ENCODE data around the gene UBE2I. TPM values are rescaled to one million over a fixed set of nuclear protein-coding genes. Genes with fewer than 3 reads are reported as not detected.

Gene UBE2I
- total and polyA plus RNA-seq, 9 donors: 30.0 to 114 (median 106) TPM

DNA sequence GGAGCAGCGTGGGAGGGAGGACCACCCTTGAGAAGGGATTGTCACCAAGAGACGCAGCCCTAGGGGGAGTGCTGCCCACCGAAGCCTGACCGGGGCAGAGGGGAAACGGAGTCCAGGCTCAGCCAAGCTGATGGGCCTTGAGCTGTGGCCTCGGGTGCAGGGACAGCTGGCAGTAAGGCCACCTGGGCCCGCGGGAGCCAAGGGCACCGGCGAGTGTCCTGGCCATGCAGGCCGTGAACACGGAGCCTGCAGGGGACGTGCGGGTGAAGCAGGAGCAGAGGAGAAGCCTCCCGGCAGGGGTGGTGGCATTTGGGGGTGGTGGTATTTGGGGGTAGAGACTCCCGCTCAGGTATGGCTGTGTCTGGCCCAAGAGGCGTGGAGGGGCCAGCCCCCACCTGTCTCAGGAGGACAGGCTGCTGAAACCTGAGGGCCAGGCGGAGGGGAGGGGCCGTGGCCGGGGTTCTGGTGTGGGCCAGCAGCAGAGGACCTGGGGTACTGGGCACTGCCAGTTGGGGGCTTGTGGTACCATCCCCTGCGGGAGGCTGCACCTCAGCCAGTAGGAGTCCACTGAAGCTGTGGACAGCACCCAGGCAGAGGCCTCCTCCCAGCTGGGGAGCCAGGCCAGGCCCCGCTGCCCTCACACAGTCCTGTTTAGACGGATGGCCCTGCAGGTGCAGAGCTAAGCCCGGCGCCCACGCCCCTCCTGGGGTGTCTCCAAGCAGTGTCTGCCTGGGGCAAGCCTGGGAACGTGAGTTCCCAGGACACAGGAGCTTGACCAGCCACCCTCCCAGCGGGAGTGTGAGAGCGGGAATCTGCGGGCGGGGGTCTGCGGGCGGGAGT, 46.8 kb downstream of the UBE2I start:
- peaks cover 8% of the 10 kb centered on the region for H3K4me1 ChIP-seq (ENCODE audit: control insufficient read depth, insufficient read depth, low read length)
- no peaks in the 10 kb centered on the region for H3K27me3 ChIP-seq (ENCODE audit: control insufficient read depth, insufficient read depth, low read length)
- no peak overlapping the region for H3K4me3 ChIP-seq (ENCODE audit: low read length)
- H3K36me3 ChIP-seq (ENCODE audit: control insufficient read depth, insufficient read depth, low read length): peaks cover 9% of the 10 kb centered on the region
- WGBS (ENCODE audit: insufficient coverage): 78% methylated on average over 26 of the region's 33 CpGs
- no peaks in the 10 kb centered on the region for H3K9me3 ChIP-seq (replicated peaks; ENCODE audit: control insufficient read depth, low read depth, low read length)
- H3K27ac ChIP-seq (ENCODE audit: low read length): no peak overlapping the region
- no peak for DNase-seq

GRCh38 chr16:1357906-1358566, 48.6 kb downstream of the UBE2I start:
- no peak overlapping the region for H3K27ac ChIP-seq (ENCODE audit: low read length)

GRCh38 chr16:1361685-1362360, 52.4 kb downstream of the UBE2I start:
- H3K9me3 ChIP-seq (replicated peaks; ENCODE audit: control insufficient read depth, low read depth, low read length): no peaks in the 10 kb centered on the region
- no peak overlapping the region for H3K4me3 ChIP-seq (ENCODE audit: low read length)
- H3K4me1 ChIP-seq (ENCODE audit: control insufficient read depth, insufficient read depth, low read length): no peaks in the 10 kb centered on the region
- no peak overlapping the region for H3K27ac ChIP-seq (ENCODE audit: low read length)
- WGBS (ENCODE audit: insufficient coverage): 92% methylated on average over 41 of the region's 43 CpGs
- no peaks in the 10 kb centered on the region for H3K27me3 ChIP-seq (ENCODE audit: control insufficient read depth, insufficient read depth, low read length)
- H3K36me3 ChIP-seq (ENCODE audit: control insufficient read depth, insufficient read depth, low read length): peaks cover 49% of the 10 kb centered on the region
- DNase-seq: no peak

More at GRCh38 chr16:1357906-1358566, 48.6 kb downstream of the UBE2I start:
- peaks cover 26% of the 10 kb centered on the region for H3K36me3 ChIP-seq (ENCODE audit: control insufficient read depth, insufficient read depth, low read length)
- no peaks in the 10 kb centered on the region for H3K27me3 ChIP-seq (ENCODE audit: control insufficient read depth, insufficient read depth, low read length)
- no peaks in the 10 kb centered on the region for H3K9me3 ChIP-seq (replicated peaks; ENCODE audit: control insufficient read depth, low read depth, low read length)
- DNase-seq: no peak
- H3K4me1 ChIP-seq (ENCODE audit: control insufficient read depth, insufficient read depth, low read length): peaks cover 2% of the 10 kb centered on the region
- H3K4me3 ChIP-seq (ENCODE audit: low read length): no peak overlapping the region
- 85% methylated on average over 15 of the region's 19 CpGs for WGBS (ENCODE audit: insufficient coverage)

DNA sequence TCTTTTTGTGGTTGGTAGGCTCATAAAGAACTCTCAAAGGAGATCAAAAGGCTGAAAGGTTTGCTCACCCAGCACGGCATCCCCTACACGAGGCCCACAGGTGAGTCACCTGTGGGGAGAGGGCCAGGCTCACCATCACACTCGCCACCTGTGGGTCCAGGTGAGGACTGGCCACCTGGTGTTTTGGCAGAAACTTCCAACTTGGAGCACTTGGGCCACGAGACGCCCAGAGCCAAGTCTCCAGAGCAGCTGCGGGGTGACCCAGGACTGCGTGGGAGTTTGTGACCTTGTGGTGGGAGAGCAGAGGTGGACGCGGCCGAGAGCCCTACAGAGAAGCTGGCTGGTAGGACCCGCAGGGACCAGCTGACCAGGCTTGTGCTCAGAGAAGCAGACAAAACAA, 53.4 kb downstream of the UBE2I start:
- no peaks in the 10 kb centered on the region for H3K9me3 ChIP-seq (replicated peaks; ENCODE audit: control insufficient read depth, low read depth, low read length)
- H3K4me1 ChIP-seq (ENCODE audit: control insufficient read depth, insufficient read depth, low read length): no peaks in the 10 kb centered on the region
- no peak overlapping the region for H3K4me3 ChIP-seq (ENCODE audit: low read length)
- WGBS (ENCODE audit: insufficient coverage): 92% methylated on average over 7 of the region's 11 CpGs
- peaks cover 55% of the 10 kb centered on the region for H3K36me3 ChIP-seq (ENCODE audit: control insufficient read depth, insufficient read depth, low read length)
- no peak overlapping the region for H3K27ac ChIP-seq (ENCODE audit: low read length)
- no peak for DNase-seq
- no peaks in the 10 kb centered on the region for H3K27me3 ChIP-seq (ENCODE audit: control insufficient read depth, insufficient read depth, low read length)

DNA sequence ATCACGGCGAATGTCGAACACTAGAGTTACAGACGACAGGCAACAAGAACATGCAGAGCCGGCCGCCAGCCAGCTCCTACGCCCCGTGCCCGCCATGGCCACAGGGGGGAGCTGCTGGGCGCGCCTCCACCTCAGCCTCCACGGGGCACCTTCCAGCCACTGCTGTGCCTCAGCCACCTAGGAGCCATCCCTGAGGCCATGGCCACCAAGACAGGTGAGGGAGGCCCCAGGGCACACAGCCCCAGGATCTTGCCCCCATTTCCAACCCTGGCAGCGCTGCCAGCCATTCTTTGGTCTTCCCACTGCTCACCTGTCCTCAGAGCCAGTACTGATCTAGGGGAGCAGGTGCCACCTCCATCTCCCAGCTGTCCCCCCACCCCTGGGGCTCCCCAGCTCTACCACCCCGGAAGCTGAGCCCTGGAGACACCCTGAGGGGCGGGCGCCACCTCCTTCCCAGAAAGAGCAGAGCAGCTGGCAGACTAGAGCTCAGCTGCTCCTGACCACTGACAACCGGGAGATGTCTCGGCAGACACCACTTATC, 54.1 kb downstream of the UBE2I start:
- no peaks in the 10 kb centered on the region for H3K27me3 ChIP-seq (ENCODE audit: control insufficient read depth, insufficient read depth, low read length)
- no peaks in the 10 kb centered on the region for H3K4me1 ChIP-seq (ENCODE audit: control insufficient read depth, insufficient read depth, low read length)
- DNase-seq: no peak
- peaks cover 58% of the 10 kb centered on the region for H3K36me3 ChIP-seq (ENCODE audit: control insufficient read depth, insufficient read depth, low read length)
- no peak overlapping the region for H3K27ac ChIP-seq (ENCODE audit: low read length)
- no peaks in the 10 kb centered on the region for H3K9me3 ChIP-seq (replicated peaks; ENCODE audit: control insufficient read depth, low read depth, low read length)
- H3K4me3 ChIP-seq (ENCODE audit: low read length): no peak overlapping the region
- 45% methylated on average over 16 of the region's 18 CpGs for WGBS (ENCODE audit: insufficient coverage)

GRCh38 chr16:1364510-1364909, 55.1 kb downstream of the UBE2I start:
- no peaks in the 10 kb centered on the region for H3K9me3 ChIP-seq (replicated peaks; ENCODE audit: control insufficient read depth, low read depth, low read length)
- DNase-seq: no peak
- H3K4me1 ChIP-seq (ENCODE audit: control insufficient read depth, insufficient read depth, low read length): no peaks in the 10 kb centered on the region
- no peak overlapping the region for H3K27ac ChIP-seq (ENCODE audit: low read length)
- H3K36me3 ChIP-seq (ENCODE audit: control insufficient read depth, insufficient read depth, low read length): peaks cover 58% of the 10 kb centered on the region
- no peaks in the 10 kb centered on the region for H3K27me3 ChIP-seq (ENCODE audit: control insufficient read depth, insufficient read depth, low read length)
- 87% methylated on average over 22 of the region's 22 CpGs for WGBS (ENCODE audit: insufficient coverage)
- H3K4me3 ChIP-seq (ENCODE audit: low read length): no peak overlapping the region

DNA sequence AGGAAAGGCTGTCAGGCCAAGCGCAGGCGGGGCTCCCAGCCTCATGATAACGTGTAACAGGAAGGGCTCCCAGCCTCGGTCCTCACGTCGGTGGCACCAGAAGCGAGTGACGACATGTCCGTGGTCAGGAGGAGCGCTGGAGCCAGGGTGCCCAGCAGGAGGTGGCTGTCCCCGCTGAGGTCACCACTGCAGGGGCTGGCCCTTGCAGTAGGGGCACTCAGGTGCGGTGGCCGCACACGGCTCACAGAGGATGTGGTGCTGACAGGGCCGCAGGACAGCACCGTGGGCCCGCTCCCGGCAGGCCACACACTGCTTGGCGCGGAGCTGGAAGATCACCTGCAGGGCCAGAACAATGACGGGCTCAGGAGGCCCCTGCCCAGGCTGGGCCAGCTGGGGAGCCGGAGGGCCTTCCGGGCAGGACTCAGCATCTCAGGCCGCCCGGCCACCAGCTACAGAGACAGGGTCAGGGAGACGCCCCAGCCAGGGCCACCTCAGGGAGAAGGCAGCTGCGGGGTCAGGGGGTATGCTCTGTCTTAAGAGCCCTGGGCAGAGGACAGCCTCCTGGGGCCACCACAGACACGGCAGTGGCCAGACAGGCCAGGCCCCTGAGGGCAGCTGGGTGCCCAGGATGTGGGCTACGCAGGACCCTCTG, 56.8 kb downstream of the UBE2I start:
- Histone ChIP-seq H3K4me3 (ENCODE audit: low read length) (no peak overlapping the region), H3K27me3 (ENCODE audit: control insufficient read depth, insufficient read depth, low read length) (no peaks in the 10 kb centered on the region), H3K36me3 (ENCODE audit: control insufficient read depth, insufficient read depth, low read length) (peaks cover 60% of the 10 kb centered on the region), H3K4me1 (ENCODE audit: control insufficient read depth, insufficient read depth, low read length) (no peaks in the 10 kb centered on the region), H3K9me3 (replicated peaks; ENCODE audit: control insufficient read depth, low read depth, low read length) (no peaks in the 10 kb centered on the region), H3K27ac (ENCODE audit: low read length) (no peak overlapping the region)
- DNase-seq: no peak
- WGBS (ENCODE audit: insufficient coverage): 88% methylated on average over 29 of the region's 29 CpGs

DNA sequence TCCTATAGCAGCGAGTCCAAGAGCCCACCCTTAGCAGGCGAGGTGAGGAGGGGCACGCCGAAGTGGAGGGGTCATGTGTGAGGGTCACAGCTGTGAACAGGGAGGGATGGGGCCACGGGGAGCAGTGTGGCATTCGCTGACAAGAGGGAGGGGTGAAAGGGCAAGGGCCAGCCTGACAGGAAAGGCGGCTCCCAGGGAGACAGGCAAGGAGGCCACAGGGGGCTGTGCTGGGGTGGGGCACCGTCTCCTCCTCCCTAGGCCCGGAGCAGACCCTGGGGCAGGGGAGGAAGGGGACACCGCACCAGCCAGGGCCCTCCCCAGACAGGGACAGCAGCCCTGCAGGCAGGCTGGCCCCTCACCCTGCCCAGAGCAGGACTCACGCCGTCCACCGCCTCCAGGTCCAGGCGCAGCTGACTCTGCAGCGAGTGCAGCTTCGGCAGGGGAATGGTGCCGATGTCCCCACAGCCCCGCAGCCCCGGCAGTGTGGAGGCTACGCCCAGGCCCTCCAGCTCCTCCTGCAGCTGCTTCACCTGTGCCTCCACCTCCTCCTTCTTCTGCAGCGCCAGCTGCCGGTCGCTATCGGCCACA, 57.4 kb downstream of the UBE2I start:
- Histone ChIP-seq H3K27ac (ENCODE audit: low read length) (no peak overlapping the region), H3K4me1 (ENCODE audit: control insufficient read depth, insufficient read depth, low read length) (no peaks in the 10 kb centered on the region), H3K4me3 (ENCODE audit: low read length) (no peak overlapping the region), H3K9me3 (replicated peaks; ENCODE audit: control insufficient read depth, low read depth, low read length) (no peaks in the 10 kb centered on the region), H3K36me3 (ENCODE audit: control insufficient read depth, insufficient read depth, low read length) (peaks cover 57% of the 10 kb centered on the region), H3K27me3 (ENCODE audit: control insufficient read depth, insufficient read depth, low read length) (no peaks in the 10 kb centered on the region)
- 85% methylated on average over 24 of the region's 24 CpGs for WGBS (ENCODE audit: insufficient coverage)
- no peak for DNase-seq

- Histone ChIP-seq H3K9me3 (replicated peaks; ENCODE audit: control insufficient read depth, low read depth, low read length) (no peaks in the 10 kb centered on the region), H3K27ac (ENCODE audit: low read length) (no peak overlapping the region), H3K27me3 (ENCODE audit: control insufficient read depth, insufficient read depth, low read length) (no peaks in the 10 kb centered on the region), H3K36me3 (ENCODE audit: control insufficient read depth, insufficient read depth, low read length) (peaks cover 49% of the 10 kb centered on the region), H3K4me1 (ENCODE audit: control insufficient read depth, insufficient read depth, low read length) (no peaks in the 10 kb centered on the region), H3K4me3 (ENCODE audit: low read length) (no peak overlapping the region)
- WGBS (ENCODE audit: insufficient coverage): 78% methylated on average over 17 of the region's 27 CpGs
- no peak for DNase-seq
These were observed 58.2 kb downstream of the UBE2I start for GRCh38 chr16:1367486-1368174.
